IMR-90 (cell line): ENCODE measurements around the gene TNS3. TPM values are rescaled to one million over a fixed set of nuclear protein-coding genes. Genes with fewer than 3 reads are reported as not detected.

Experiments used
- ATAC-seq: fragments of 200-7000 bp; cut with Tn5 transposase; 2 replicates; pipeline ENCODE4 v1.9.1; 2020; ENCODE audit warnings: low read depth, mild to moderate bottlenecking, moderate library complexity
- BruUV-seq: library from RNA; stranded (reverse); fragments of 400-500 nt; replicated peaks from 2 replicates; lab custom pipeline; 2021; lab: Mats Ljungman, UMichigan
- CTCF ChIA-PET: fragments of 300-600 bp; formaldehyde crosslinking; extraction: SDS; loops from one replicate; lab custom pipeline; 2021; ENCODE audit warnings: antibody characterized with exemption; lab: Yijun Ruan, JAX
- POLR2A ChIA-PET: fragments of 300-600 bp; sonication (Branson Sonifier 250); formaldehyde crosslinking; loops from one replicate; lab custom pipeline; 2022; ENCODE audit warnings: antibody characterized with exemption; ENCODE audit not compliant: unreplicated experiment; lab: Charles Lee
- DNase-seq: peaks from one replicate; pipeline ENCODE4 v3.0.0; 2013
- H2AFZ ChIP-seq: replicated peaks from 2 replicates; pipeline ENCODE3; 2013; ENCODE audit warnings: low read length, mild to moderate bottlenecking; ENCODE audit not compliant: poor library complexity
- H2AK5ac ChIP-seq: 2 replicates; pipeline ENCODE4 v1.6.1; 2013; ENCODE audit warnings: low read depth, low read length, inconsistent platforms
- H2AK9ac ChIP-seq: replicated peaks from 2 replicates; pipeline ENCODE3; 2013; ENCODE audit warnings: mild to moderate bottlenecking, low read depth, low read length, moderate library complexity; ENCODE audit not compliant: poor library complexity
- H2BK120ac ChIP-seq: 2 replicates; pipeline ENCODE4 v1.6.1; 2013; ENCODE audit warnings: low read depth, low read length, inconsistent platforms
- H2BK15ac ChIP-seq: 3 replicates; pipeline ENCODE4 v1.6.1; 2013; ENCODE audit warnings: low read depth, low read length, inconsistent platforms
- H2BK20ac ChIP-seq: 2 replicates; pipeline ENCODE4 v1.6.1; 2013; ENCODE audit warnings: low read depth, mild to moderate bottlenecking, inconsistent platforms, low read length, moderate library complexity
- H2BK5ac ChIP-seq: 2 replicates; pipeline ENCODE4 v1.6.1; 2013; ENCODE audit warnings: mild to moderate bottlenecking, low read depth, low read length, inconsistent platforms; ENCODE audit not compliant: poor library complexity, severe bottlenecking
- H3K14ac ChIP-seq: replicated peaks from 2 replicates; pipeline ENCODE4 v1.6.1; 2013; ENCODE audit warnings: low read depth, low read length, inconsistent platforms
- H3K18ac ChIP-seq: 2 replicates; pipeline ENCODE4 v1.6.1; 2013; ENCODE audit warnings: low read depth, low read length, control low read depth
- H3K23ac ChIP-seq: 2 replicates; pipeline ENCODE4 v1.6.1; 2013; ENCODE audit warnings: low read depth, low read length, inconsistent platforms
- H3K27ac ChIP-seq: 2 replicates; pipeline ENCODE4 v1.5.1; 2013; ENCODE audit warnings: mild to moderate bottlenecking, control low read depth, low read length; ENCODE audit not compliant: insufficient read depth
- H3K27me3 ChIP-seq: 2 replicates; pipeline ENCODE4 v1.6.1; 2013; ENCODE audit warnings: low read length; ENCODE audit not compliant: control insufficient read depth, insufficient read depth
- H3K36me3 ChIP-seq: 2 replicates; pipeline ENCODE4 v1.6.1; 2013; ENCODE audit warnings: low read length, mixed read lengths; ENCODE audit not compliant: control insufficient read depth, insufficient read depth
- H3K4ac ChIP-seq: 2 replicates; pipeline ENCODE4 v1.6.1; 2013; ENCODE audit warnings: low read depth, low read length, inconsistent platforms
- H3K4me1 ChIP-seq: 2 replicates; pipeline ENCODE4 v1.6.1; 2013; ENCODE audit warnings: low read length, mixed read lengths; ENCODE audit not compliant: control insufficient read depth, insufficient read depth
- H3K4me2 ChIP-seq: 2 replicates; pipeline ENCODE4 v1.6.1; 2013; ENCODE audit warnings: low read depth, mild to moderate bottlenecking, control low read depth, low read length, moderate library complexity
- H3K4me3 ChIP-seq: 2 replicates; pipeline ENCODE4 v1.5.1; 2013; ENCODE audit warnings: low read depth, mild to moderate bottlenecking, control low read depth, low read length, moderate library complexity; ENCODE audit not compliant: insufficient read depth
- H3K56ac ChIP-seq: 2 replicates; pipeline ENCODE4 v1.6.1; 2013; ENCODE audit warnings: low read length, inconsistent platforms; ENCODE audit not compliant: insufficient read depth; ENCODE audit errors: extremely low read depth
- H3K79me1 ChIP-seq, 2 experiments: 2 replicates each; pipeline ENCODE4 v1.6.1; 2013; ENCODE audit warnings: low read length in 2 of 2, inconsistent platforms in 1 of 2, low read depth in 1 of 2
- H3K9ac ChIP-seq: 2 replicates; pipeline ENCODE4 v1.6.1; 2013; ENCODE audit warnings: low read depth, low read length, control low read depth
- H3K9me1 ChIP-seq: 2 replicates; pipeline ENCODE4 v1.6.1; 2013; ENCODE audit warnings: low read length, inconsistent platforms; ENCODE audit not compliant: insufficient read depth
- H3K9me3 ChIP-seq: 2 replicates; pipeline ENCODE4 v1.6.1; 2013; ENCODE audit warnings: low read length; ENCODE audit not compliant: control insufficient read depth, insufficient read depth
- H4K20me1 ChIP-seq: 2 replicates; pipeline ENCODE4 v1.6.1; 2013; ENCODE audit warnings: low read length, inconsistent platforms; ENCODE audit not compliant: insufficient read depth
- H4K5ac ChIP-seq: 2 replicates; pipeline ENCODE4 v1.6.1; 2013; ENCODE audit warnings: mild to moderate bottlenecking, low read depth, low read length, control low read depth
- H4K8ac ChIP-seq, 2 experiments: 2 replicates each; pipeline ENCODE4 v1.6.1; 2013; ENCODE audit warnings: low read depth in 2 of 2, low read length in 2 of 2, control low read depth in 1 of 2, inconsistent platforms in 1 of 2
- H4K91ac ChIP-seq: 2 replicates; pipeline ENCODE4 v1.6.1; 2013; ENCODE audit warnings: low read depth, low read length, inconsistent platforms; ENCODE audit not compliant: insufficient read depth
- CTCF ChIP-seq: conservative IDR thresholded peaks from 2 replicates; pipeline ENCODE4 v1.5.1; 2012; ENCODE audit warnings: mild to moderate bottlenecking, low read depth, low read length, improper control_type of control experiment
- MAZ ChIP-seq: IDR thresholded peaks from 2 replicates; pipeline ENCODE4 v1.6.1; 2012; ENCODE audit warnings: low read depth, mild to moderate bottlenecking, low read length, improper control_type of control experiment, moderate library complexity, borderline replicate concordance
- NFE2L2 ChIP-seq: fragments of 150-350 bp; IDR thresholded peaks from 2 replicates; pipeline ENCODE4 v1.6.1; 2016; ENCODE audit warnings: low read depth, mild to moderate bottlenecking, low read length
- RCOR1 ChIP-seq: IDR thresholded peaks from 2 replicates; pipeline ENCODE4 v1.6.1; 2012; ENCODE audit warnings: mild to moderate bottlenecking, low read length, improper control_type of control experiment; ENCODE audit not compliant: insufficient replicate concordance
- SMC3 ChIP-seq: fragments of 150-350 bp; IDR thresholded peaks from 2 replicates; pipeline ENCODE4 v1.6.1; 2016; ENCODE audit warnings: low read depth, mild to moderate bottlenecking, antibody characterized with exemption, low read length, moderate library complexity
- WGBS, 2 experiments: methylation state at CpG; one replicate each; pipeline versions ENCODE4 v1.1.5 to v1.1.7; 2013; ENCODE audit warnings: missing lambda C conversion rate in 2 of 2; ENCODE audit not compliant: insufficient read length in 1 of 2; ENCODE audit errors: extremely low coverage in 2 of 2; 5-methylcytosine and 5-hydroxymethylcytosine counted together
- dilution Hi-C: fragments of 300-500 bp; cut with HindIII; formaldehyde crosslinking; loops from one replicate; pipeline ENCODE4 v1.14.3; 2018; ENCODE audit warnings: low sequenced_read_pairs; ENCODE audit not compliant: unreplicated experiment
- in situ Hi-C: fragments of 300-500 bp; cut with MboI; formaldehyde crosslinking; loops from 3 replicates; pipeline ENCODE4 v1.14.3; 2019; ENCODE audit warnings: low sequenced_read_pairs, inconsistent platforms, mixed read lengths
- intact Hi-C: fragments of 100-400 bp; cut with micrococcal nuclease; formaldehyde crosslinking; loops from 2 replicates; pipeline ENCODE4 v1.10.0; 2022
- polyA plus RNA-seq, 3 experiments: library from polyadenylated mRNA; depleted of rRNA; stranded (reverse); fragments of >200 nt; gene quantifications; 2 replicates each; pipeline ENCODE4 v1.2.3, GENCODE V29; 2012; ENCODE audit warnings: low replicate concordance in 1 of 3
- total RNA-seq: library from RNA; depleted of rRNA; stranded (reverse); fragments of >200 nt; gene quantifications from 2 replicates; pipeline ENCODE4 v1.2.3, GENCODE V29; 2012

Gene TNS3
- total and polyA plus RNA-seq, 2 of the 4 experiments (the other 2 are of a cell fraction) = 64.3 to 79.2 TPM

- TF ChIP-seq MAZ = no peak
Observed at GRCh38 chr7:47529826-47530555, 51.9 kb downstream of the TNS3 start (continued).

- Histone ChIP-seq H2AK5ac (peak overlapping the region; percentile 7; the same call in 1 of the 2 replicates), H4K8ac (no peak overlapping the region), H3K14ac (0 out of 2 replicates have a peak overlapping the region, but pooled peaks have one; percentile 4), H3K79me1 (peaks cover 23 to 75% of the 10 kb centered on the region in 2 experiments), H2BK20ac (no peak overlapping the region), H3K9ac (no peak overlapping the region), H3K4me2 (no peak overlapping the region), H3K23ac (no peak overlapping the region), H2BK15ac (no peak overlapping the region), H4K91ac (no peak overlapping the region), H3K9me1 (peaks cover 17% of the 10 kb centered on the region), H3K56ac (no peak overlapping the region), H3K4me3 (no peak overlapping the region), H2BK120ac (no peak overlapping the region), H2BK5ac (no peak overlapping the region), H3K18ac (no peak overlapping the region; the same call in 1 of the 2 replicates), H3K4me1 (no peaks in the 10 kb centered on the region; the same call in 1 of the 2 replicates), H3K9me3 (peaks cover 4% of the 10 kb centered on the region; the same call in 1 of the 2 replicates), H4K20me1 (peaks cover 21% of the 10 kb centered on the region; the same call in 1 of the 2 replicates), H3K27me3 (no peaks in the 10 kb centered on the region), H2AFZ (no peak overlapping the region), H3K27ac (no peak overlapping the region), H4K5ac (no peak overlapping the region), H2AK9ac (no peak overlapping the region), H3K36me3 (peaks cover 35% of the 10 kb centered on the region), H3K4ac (no peak overlapping the region)
- POLR2A ChIA-PET = interaction anchor here (0.6 kb wide), 1 partner anchor 721 kb away, joined by 3 read pairs; no protein-coding TSS in a partner anchor
- in situ Hi-C loops = no loop called here
- dilution Hi-C loops = no loop called here
- no peak for TF ChIP-seq NFE2L2
- TF ChIP-seq SMC3 = no peak
- no peak for TF ChIP-seq RCOR1
- TF ChIP-seq MAZ = no peak
- TF ChIP-seq CTCF = no peak
- ATAC-seq (no peak), DNase-seq (no peak)
- no CpG with 5 or more reads among the region's 1 CpG for WGBS, 2 experiments
- no TSS peak for BruUV-seq
- intact Hi-C loops = no loop called here
- CTCF ChIA-PET = interaction anchor here (0.8 kb wide), 1 partner anchor 93 kb away, joined by 3 read pairs; no protein-coding TSS in a partner anchor
Observed at GRCh38 chr7:47529405-47529804, 52.5 kb downstream of the TNS3 start.
